GM19023 (cell line): Measurements from ENCODE around the gene CTDSP2.
"Not testable (repeated sequence)": the region's sequence is repeated elsewhere in the genome, so short reads cannot be mapped to it uniquely, and the experiment has no call there.

Source experiments
- ATAC-seq: cut with Tn5 transposase; IDR thresholded peaks from one replicate; pipeline ENCODE4 v1.9.1; 2021; ENCODE audit warnings: mild to moderate bottlenecking, moderate library complexity; ENCODE audit not compliant: unreplicated experiment

The CTDSP2 gene

DNA sequence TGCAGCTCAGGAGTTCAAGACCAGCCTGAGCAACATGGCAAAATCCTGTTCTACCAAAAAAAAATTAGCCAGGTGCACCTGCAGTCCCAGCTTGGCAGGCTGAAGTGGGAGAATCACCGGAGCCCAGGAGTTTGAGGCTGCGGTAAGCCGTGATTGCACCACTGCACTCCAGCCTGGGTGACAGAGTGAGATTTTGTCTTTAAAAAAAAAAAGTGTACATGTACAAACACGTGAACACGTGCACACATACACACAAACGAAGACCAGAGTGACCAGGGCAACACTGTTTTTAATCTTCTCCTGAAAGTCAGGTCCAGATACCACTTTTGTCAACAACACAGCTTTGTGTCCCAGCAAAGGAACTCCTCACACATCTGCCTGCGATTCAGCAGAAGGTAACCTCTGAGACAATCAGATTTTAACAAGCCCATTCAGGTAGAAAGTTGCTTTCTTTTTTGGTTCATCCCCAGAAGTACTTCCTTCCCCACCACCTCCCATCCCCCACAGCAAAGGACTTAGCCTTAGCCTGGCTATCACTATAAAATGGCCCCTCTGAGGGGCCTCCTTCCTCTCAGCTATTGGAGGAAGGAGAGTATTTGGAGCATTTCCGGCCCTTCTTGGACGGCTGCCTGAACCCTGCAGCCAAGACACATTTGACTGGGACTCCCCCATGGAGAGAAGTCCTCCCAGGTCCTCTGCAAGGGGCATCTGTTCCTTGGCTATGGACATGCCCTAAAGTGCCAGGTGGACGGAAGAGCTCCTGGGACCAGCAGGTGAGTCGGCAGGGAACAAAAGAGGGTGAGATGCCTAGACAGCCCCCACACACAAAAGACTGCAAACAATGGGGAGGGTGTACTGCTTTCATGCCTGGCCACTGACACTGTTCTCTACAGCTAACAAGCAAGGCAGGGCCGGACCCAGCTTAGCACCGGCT lies 9.8 kb downstream of the CTDSP2 start:
- ATAC-seq = peak; percentile 35

DNA sequence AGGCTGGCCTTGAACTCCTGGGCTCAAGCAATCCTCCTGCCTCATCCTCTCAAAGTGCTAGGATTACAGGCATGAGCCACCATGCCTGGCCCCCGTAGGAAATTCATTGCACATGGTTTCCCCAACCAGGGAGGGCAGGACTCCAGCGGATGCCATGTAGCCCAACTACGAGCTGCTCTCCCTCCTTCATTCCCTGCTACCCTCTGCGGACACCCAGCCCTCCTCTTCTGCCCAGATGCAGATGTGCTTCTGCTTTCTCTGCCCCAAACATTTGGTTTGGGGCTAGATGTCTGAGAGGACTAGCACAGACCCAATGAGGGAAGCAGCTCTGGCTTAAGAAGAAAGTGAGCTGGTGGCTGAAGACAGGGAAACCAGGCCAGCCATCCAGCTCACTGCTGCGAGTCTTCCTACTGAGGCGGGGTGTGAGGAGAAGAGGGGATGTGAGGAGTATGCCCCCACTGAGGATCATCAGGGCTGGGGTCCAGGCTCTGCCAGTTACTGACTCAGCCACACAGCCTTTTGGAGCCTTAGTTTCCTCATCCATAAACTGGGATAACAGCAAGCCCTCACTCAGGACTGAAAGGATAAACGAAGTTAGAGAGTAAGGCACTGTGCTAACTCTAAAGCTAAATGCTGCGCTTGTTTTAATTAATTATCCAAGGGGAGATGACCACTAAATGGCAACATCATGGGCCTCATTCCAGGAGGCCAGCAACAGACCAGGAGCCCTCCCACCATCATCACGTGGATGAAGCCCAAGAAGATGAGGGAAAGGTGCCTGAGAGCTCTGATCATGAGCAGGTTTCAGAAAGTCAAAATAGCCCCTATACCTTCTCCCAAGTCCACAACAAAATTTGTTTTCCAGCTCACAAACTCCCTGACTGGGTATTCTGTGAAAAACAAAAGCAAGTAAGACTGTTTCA lies 10.9 kb downstream of the CTDSP2 start:
- ATAC-seq = no peak

DNA sequence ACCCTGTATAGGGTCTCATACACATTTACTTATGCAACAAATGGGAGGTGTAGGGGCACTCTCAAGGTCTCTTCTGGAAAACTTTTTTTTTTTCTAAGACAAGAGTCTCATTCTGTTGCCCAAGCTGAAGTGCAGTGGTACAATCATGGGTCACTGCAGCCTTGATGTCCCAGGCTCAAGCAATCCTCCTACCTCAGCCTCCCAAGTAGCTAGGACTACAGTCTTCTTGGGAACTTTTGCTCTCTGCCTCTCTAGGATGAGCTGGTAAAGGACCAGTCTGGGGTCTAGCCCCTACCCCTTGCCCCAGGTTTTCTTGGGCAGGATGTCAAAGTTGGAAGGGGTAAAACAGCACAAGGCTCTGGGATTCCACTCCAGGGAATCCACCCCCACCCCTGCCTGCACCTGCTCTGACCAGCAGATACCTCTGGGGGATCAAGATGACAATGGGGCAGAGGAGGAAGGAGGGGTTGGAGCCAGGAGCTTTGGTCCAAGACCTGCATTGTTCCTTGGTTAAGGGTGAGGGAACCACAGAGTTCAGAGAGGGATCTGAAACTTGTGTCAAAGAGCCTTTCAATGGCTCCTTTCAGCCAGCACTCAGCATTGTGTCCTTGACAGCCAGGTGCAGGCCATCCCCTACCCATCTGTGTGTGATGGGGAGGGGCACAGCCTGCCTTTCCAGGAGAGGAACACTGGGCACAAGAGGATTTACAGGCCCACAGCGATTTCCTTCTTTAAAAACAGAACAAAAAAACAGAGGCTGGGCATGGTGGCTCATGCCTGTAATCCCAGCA lies 12.2 kb downstream of the CTDSP2 start:
- ATAC-seq = no peak

DNA sequence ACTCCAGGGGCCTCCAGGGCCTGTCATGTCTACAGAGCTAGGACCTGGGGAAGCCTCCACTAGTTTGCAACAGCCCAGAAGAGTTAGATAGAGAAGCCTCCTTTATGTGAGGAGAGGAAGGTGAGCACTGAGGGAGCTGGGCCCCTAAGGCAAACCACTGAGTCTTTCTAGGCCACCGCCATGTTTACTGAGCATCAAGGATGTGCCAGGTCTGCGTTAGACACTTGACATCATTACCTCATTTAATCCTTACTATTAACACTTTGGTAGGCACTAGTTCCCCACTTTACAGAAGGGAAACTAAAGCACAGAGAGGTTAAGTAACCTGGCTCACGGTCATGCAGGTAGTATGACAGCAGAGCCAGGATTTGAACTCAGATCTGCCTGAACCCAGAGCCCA lies 12.9 kb downstream of the CTDSP2 start:
- ATAC-seq = no peak

DNA sequence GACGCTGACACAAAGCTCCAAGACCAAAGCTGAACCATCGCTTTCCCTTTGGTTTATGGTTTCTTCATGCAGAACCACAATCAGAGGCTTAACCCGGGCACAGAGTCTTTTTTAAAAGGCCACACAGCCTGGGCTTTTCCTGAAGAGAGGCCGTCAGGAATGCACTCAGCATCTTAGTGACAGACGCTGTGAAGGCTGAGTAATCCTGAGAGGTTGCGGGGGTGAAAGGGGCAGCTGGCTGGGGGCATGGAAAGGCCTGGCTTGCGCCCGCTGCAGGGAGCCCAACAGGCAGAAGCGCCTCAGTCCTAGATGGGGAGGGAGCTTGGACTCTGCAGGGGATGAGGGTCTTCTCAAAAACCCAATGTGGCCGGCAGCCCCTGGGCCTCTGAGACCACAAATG lies 13.6 kb downstream of the CTDSP2 start:
- ATAC-seq = no peak

DNA sequence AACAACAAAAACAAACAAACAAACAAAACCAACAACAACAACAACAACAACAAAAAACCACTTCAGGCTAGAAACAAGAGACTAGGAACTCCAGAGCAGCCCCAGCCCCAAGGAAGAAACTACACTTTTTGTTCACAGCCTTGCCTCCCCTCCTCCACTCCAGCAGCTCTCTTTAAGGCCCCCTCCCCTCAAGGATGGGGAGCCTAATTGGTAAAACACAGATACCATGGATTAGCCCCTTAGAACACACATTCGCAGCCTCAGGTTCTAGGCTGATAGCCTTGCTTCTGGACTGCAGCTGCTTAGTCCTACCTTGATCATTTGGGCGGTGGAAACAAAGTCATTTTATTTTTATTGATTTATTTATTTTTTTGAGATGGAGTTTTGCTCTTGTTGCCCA lies 16.1 kb downstream of the CTDSP2 start:
- no peak for ATAC-seq

DNA sequence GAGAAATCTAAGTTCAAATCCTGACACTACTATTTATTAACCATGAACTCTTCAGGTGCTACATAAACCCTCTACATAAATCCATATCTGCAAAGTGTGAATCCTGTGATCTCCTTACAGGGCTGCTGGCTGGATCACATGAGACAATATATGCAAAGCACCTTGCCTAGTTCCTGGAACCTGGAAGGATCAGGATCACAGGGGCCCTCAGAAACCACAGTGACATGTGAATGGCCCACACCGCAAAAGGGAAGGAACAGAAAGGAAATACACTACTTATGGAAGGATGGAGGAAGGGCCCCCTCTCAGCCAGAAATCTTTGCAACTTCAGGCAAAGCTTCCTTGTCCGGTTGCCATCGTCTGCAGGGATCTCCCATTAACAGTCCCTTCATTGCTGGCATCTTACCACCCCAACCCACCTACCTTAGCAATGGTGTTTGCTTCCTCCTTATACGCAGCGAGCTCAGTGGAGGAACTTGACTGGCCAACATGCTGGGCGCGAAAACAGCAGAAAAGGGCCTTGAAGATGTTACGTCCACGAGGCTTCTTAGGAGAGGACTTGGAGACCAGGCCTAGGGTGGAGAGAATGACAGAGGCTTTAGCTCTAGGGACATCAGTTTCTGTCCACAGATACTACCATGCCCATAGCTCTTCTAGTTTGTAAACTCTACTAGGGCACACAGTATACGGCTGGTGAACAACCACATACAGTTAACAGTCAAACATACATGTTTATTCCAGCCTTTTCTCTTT lies 17.3 kb downstream of the CTDSP2 start:
- ATAC-seq = no peak

DNA sequence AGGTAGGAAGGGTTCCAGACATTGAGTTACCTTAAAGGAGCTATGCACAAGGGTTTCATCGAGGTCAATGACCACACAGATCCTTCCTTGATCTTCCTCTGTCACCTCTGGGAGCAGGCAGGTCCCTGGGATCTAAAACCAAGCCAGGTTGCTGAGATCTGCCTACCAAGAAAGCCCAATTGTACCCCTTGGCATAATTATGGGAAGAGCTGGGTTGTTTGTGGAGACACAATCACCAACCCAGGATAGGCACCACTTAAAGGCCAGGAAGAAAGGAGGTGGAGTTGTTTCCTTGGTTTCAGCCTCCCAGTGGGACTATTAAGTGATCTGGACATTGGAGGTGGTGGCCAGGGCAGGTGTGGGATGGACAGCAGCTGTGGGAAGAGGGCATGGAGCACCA lies 19.6 kb downstream of the CTDSP2 start:
- no peak for ATAC-seq

DNA sequence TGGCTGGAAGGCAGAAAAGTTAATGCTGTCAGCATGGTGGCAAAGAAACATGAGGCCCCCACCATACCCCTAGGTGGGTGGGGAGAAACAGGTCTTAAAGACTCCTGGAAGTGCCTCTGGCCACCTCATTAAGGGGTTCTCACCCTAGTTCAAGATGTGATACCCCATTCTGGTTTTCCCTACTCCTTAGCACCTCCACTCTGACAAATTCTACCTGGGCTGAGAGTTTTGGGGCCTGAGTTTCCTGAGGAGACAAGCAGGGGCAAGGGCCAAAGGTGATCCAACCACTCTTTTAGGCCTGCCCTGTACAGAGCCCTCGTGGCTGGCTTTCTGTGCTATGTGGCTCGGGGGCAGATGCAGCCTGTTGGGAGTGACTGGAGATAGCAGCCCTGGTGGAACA lies 20.1 kb downstream of the CTDSP2 start:
- ATAC-seq = no peak

DNA sequence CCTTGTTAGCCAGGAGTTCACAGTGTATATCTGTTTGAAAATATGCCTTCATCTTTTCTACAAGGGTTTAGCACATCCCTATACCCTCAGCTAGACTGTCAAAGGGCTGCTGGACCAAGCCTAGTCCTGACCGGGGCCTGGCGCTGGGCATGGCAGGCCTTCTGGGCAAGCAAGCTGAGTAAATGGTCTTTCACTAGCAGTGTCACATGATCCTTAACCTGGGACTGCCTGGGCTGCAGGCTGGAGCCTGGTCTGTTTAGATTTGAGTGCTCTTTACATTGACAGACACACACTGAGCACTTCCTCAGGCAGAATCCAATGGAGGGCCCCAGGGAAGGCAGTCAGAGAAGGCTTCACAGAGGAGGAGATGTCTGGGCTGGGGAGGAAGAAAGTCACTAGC lies 21.1 kb downstream of the CTDSP2 start:
- no peak for ATAC-seq

DNA sequence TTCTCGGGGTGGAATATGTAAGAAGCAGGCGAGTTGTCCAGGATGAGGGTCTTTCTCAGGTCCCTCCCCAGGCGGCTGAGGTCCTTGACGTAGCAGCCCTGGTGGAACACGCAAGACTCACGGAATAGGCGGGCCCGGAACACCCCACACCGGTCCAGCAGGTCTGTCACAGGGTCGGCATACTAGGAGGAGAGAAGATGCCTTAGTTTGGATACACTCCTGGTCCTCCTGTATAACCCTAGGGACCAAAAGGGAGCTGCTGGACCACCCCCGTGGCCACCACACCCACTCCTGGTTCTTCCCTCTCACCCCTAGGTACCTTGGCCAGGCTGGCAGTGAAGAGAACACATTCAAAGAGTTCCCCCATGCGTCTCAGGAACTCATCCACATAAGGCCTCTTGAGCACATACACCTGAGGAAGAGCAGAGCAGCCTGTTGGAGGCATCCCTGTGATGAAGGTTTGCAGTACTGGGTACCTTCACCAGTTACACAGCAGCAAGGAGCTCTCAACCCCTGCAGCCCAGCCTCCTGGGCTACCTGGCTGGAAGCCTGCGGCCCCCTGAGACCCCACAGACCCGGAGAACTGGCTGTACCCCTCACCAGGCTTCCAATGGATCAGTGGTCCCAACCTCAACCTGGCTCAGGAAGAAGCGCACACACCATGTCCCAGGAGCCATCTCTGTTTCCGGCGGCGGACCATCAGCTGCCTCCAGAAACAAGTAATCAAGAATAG lies 22.5 kb downstream of the CTDSP2 start:
- ATAC-seq = no peak

DNA sequence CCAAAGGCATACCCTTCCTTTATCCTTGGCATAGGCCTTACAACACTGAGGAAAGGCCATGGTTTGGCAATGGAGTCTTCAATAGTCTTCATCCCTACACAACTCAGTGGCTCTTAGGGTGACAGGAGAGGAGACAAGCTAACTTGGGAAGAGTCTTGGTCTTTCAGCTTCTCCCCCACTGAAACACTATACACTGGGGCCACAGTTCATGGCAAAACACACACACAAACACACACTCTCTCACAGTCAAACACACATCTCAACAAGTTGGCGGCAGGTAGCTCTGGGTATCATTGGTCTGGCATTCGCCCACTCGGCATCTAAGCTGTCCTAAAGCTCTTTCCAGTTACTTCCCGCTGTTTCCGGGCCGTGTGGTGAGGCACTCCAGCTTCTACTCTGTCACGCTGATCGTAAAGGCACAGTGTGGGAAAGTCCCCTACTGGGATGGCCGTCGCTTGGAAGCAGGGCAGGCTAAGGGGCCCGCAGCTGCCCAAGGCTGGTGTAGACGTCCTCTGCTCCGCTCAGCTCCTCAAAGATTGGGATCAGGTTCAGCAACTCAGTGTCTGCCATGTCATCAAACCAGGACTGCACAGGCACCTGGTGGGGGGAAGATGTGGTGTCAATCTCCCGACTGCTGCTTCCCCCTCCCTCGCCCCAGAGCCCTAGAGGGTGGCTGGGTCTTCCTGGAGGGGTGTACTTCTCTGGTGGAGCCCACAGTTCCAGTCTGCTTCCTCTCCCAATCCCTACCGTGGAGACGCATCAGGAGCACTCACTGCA lies 23.2 kb downstream of the CTDSP2 start:
- no peak for ATAC-seq

DNA sequence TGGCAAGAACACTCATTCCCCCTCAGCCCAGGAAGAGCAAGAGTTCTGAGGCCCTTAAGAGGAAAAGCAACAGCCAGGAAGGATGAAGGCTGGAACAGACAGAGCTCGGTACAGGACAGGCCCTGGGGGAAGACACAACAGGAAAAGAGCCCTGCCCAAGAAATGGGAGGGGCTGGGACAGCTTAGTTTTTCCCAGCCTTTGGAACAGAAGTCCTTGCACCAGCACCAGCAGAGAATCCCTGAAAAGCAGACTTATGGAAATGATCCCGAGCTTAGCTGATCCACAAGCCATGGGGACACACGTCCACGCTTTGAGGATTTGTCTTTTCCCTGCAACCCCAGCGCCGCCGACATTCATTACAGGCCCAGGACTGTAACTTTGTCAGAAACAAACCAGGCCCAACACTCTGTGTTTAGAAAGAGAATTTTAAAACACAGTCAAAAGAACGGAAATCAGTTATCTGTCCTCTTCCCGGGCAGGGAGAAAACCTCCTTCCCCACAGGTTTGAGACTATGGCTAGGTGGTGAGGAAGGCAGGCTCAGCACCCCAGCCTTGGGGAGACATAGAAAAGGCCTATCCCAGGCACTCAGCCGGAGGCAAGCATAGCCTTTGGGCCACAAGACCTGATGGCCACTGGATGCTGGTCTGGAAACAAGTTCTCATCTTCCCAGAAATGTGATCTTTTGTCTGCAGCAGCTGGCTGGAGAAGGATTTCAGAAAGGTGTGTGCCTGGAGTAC lies 24.0 kb downstream of the CTDSP2 start:
- no peak for ATAC-seq

DNA sequence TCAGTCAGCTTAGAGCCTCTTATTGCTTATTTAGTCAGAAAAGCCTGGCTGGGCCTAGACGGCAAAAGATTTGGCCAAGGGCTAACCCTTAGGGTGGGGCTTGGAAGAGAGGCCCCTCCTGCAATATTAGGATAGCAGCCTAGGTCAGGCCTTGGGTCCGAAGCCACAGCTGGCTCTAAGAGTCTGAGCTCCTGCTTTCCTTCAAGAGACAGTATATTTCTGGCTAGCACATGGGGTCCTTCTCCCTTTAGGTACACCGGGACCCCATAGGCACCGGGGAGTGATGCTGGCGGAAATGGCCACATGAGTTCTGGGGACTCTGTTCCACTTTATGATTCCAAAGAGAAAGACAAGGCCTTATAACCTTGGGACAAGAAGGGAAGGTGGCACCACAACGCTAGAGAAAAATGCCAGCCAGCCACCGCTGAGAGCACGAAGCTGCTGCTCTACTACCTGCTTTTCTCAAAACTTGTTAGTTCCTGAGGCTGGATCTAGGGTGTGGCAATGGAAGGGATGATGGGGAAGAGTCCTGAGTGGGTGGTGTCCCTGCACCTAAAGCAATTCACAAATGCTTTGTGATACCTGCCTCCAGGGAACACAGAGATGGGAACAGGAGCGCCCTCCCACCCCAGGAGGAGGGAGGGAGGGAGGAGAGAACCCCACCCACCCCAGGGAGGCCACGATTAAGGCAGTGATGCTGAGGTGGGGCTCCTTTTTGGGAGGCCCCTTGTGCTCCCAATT lies 24.9 kb downstream of the CTDSP2 start:
- ATAC-seq = no peak

DNA sequence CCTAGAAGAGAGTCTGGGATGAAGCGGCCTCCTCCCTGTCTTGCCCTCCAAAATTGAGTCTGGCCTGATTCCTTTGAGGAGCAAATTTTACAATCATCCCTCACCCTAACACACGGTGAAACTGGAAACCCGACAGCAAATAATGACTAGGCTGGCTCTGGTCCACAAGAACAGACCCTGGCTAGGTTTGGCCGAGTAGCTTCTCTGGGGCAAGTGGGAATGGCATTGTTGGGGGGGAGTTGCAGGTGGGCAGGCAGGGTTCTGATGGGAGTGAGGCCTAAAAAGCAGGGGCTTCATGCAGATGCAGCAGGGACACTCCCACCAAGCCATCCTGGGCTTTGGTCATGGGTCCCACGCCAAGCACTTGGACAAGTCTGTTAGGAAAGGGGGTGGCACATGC lies 25.5 kb downstream of the CTDSP2 start:
- ATAC-seq = not testable (repeated sequence)

DNA sequence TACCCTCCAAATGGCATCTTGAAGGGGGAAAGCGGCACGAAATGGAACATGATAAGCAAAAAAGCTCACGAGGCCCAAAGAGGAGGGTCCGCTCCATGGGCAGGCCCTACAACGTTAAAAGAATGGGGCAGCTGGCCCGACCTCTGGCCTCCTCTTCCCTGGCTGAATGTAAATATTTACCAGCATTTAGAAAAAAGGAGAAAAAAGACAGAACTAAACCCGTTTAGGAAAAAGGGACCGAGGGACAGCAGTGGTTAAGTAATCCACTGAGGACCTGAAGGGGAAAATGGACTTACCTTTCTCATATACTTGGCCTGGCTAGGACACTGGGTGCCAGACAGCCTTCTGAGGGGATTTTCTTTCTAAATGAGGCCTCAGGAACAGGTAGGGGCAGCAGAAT lies 26.4 kb downstream of the CTDSP2 start:
- ATAC-seq = not testable (repeated sequence)

DNA sequence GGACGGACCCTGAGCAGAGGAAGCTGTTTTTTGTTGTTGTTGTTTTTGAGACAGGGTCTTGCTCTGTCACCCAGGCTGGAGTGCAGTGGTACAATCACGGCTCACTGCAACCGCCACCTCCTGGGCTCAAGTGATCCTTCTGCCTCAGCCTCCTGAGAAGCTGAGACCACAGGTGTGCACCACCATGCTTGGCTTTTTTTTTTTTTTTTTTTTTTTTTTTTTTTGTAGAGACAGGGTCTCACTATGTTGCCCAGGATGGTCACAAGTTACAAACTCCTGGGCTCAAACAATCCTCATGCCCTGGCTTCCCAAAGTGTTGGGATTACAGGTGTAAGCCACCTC lies 28.6 kb downstream of the CTDSP2 start:
- ATAC-seq = not testable (repeated sequence)
